ENCODE measurements around the gene SDK1. TPM values are rescaled to one million over a fixed set of nuclear protein-coding genes. Genes with fewer than 3 reads are reported as not detected.
"Not testable (repeated sequence)": the region's sequence is repeated elsewhere in the genome, so short reads cannot be mapped to it uniquely, and the experiment has no call there.

Gene SDK1
- total and polyA plus RNA-seq, 2 of the 8 experiments (the other 6 are each of a cell fraction or from before 2014, with no cell fraction given), result 3.3 to 7.2 TPM

DNA sequence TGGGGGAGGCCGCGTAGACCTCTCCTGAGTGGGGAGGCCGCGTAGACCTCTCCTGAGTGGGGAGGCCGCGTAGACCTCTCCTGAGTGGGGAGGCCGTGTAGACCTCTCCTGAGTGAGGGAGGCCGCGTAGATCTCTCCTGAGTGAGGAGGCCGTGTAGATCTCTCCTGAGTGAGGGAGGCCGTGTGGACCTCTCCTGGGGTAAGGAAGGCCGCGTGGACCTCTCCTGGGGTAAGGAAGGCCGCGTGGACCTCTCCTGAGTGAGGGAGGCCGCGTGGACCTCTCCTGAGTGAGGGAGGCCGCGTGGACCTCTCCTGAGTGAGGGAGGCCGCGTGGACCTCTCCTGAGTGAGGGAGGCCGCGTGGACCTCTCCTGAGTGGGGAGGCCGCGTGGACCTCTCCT lies 963.2 kb downstream of the SDK1 start:
- POLR2A ChIA-PET (ENCODE audit: partially characterized antibody); H4K5ac ChIP-seq (ENCODE audit: insufficient read length, low read depth, low read length); H3K4me3 ChIP-seq (ENCODE audit: extremely low read depth in 1 of 4, insufficient read depth in 2 of 4, low read depth in 3 of 4, low read length in 4 of 4); H4K20me1 ChIP-seq (replicated peaks in 1 of 2; ENCODE audit: control insufficient read depth in 1 of 2, insufficient read depth in 2 of 2, low read length in 2 of 2); H2BK120ac ChIP-seq (replicated peaks; ENCODE audit: low read depth, low read length); FAIRE-seq; H3K18ac ChIP-seq (ENCODE audit: extremely low read depth, low read length); DNase-seq (ENCODE audit: low read depth in 1 of 2, low spot score in 2 of 2); CTCF ChIA-PET (ENCODE audit: partially characterized antibody); H2BK20ac ChIP-seq (ENCODE audit: low read length); H3K23ac ChIP-seq (ENCODE audit: insufficient read length); H3K56ac ChIP-seq (replicated peaks; ENCODE audit: insufficient read length, low read depth, low read length); H3K4me2 ChIP-seq (ENCODE audit: insufficient read depth in 1 of 2, low read depth in 2 of 2, low read length in 2 of 2); H3K79me1 ChIP-seq (ENCODE audit: low read depth, low read length); H3K4ac ChIP-seq (replicated peaks; ENCODE audit: insufficient read length, low read depth, low read length); H3K36me3 ChIP-seq (ENCODE audit: control insufficient read depth in 2 of 4, insufficient read depth in 4 of 4, low read length in 3 of 4); H3K27ac ChIP-seq (ENCODE audit: low read depth, low read length); H3K79me2 ChIP-seq (ENCODE audit: control insufficient read depth in 1 of 2, insufficient read depth in 2 of 2, low read length in 2 of 2); H2BK5ac ChIP-seq (ENCODE audit: low read depth, low read length); H3K23me2 ChIP-seq (ENCODE audit: low read depth, low read length); H3K9me3 ChIP-seq (ENCODE audit: insufficient read depth in 2 of 2, low read depth in 1 of 2, low read length in 1 of 2); H2BK15ac ChIP-seq (ENCODE audit: low read length); H3K27me3 ChIP-seq (replicated peaks in 1 of 4; ENCODE audit: control insufficient read depth in 3 of 4, extremely low read depth in 1 of 4, insufficient read depth in 3 of 4, low read length in 3 of 4); H3K14ac ChIP-seq (ENCODE audit: insufficient read length); H2AK5ac ChIP-seq (ENCODE audit: low read depth, low read length); H4K8ac ChIP-seq (ENCODE audit: extremely low read depth, insufficient read depth, low read length); H2AFZ ChIP-seq (ENCODE audit: low read length); H3K4me1 ChIP-seq (replicated peaks in 1 of 4; ENCODE audit: control insufficient read depth in 3 of 4, insufficient read depth in 4 of 4, low read length in 3 of 4); H4K91ac ChIP-seq (replicated peaks; ENCODE audit: insufficient read length, low read length); H3K9ac ChIP-seq (replicated peaks in 1 of 4; ENCODE audit: extremely low read depth in 1 of 4, low read depth in 3 of 4, low read length in 3 of 4); H2BK12ac ChIP-seq (ENCODE audit: low read depth, low read length): not testable (repeated sequence)
- WGBS, 2 experiments (ENCODE audit: extremely low coverage in 1 of 2, insufficient coverage in 1 of 2, insufficient read length in 1 of 2, insufficient replicate concordance in 2 of 2, low coverage in 1 of 2, low lambda C conversion rate in 2 of 2, missing lambda C conversion rate in 1 of 2), result 100% methylated on average over 2 of the region's 25 CpGs; no CpG with 5 or more reads in 1 of the 2 experiments
